Activated CD4-positive, alpha-beta T cell treated with anti-CD3 and anti-CD28 coated beads for 4 hours (primary cell): Measurements from ENCODE around the gene ASAP2.

ENCODE experiments used
- DNase-seq, 2 donors: peaks; one replicate each; pipeline ENCODE4 v3.0.0-alpha.2; 2020

The ASAP2 gene

DNA sequence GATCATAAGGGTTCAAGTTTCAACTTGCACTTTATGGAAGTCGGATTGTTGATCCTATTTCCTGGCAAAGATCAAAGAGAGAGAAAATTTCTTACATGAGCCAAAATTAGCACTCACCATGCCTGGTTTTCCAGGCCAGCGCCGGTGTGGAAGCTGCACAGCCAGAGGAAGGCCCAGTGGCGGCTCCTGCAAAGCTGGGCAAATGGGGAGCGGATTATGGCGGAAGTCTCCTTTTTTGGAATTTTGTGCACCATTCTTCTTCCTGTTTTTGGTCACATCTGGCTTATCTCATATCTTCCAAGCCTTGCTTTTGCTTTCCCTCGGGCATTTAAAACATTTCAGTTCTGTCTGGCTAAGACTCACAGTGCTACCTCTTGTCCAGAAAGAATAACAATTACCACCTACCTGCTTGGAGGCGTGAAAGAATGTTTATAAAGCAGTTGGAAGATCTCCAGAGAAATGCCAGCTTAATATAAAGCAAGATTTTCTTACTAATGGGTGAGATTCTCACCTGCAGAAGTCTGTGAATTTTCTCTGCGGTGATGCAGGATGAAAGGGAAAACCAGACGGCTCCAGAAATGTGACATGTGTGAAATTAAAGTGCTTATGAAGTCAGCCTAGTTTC is 94.3 kb downstream of the ASAP2 start:
- no peak for DNase-seq

DNA sequence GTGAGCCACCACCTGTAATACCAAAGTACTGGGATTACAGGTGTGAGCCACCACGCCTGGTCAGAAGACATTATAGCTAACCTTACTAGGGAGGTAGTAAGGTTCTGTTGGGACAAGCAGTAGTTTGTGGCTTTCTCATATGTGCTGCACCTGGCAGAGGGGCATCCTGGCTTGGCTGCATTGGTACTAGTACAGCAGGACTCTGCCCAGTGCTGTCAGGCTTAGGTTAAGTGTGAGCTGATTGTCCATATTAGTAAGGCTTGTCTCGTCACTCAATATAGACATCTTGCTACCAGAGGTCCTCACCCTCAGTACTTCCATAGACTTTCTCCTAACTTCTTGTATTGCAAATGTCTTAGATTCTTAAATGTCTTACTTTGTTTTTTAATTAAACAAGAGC is 96.1 kb downstream of the ASAP2 start:
- no peak for DNase-seq

DNA sequence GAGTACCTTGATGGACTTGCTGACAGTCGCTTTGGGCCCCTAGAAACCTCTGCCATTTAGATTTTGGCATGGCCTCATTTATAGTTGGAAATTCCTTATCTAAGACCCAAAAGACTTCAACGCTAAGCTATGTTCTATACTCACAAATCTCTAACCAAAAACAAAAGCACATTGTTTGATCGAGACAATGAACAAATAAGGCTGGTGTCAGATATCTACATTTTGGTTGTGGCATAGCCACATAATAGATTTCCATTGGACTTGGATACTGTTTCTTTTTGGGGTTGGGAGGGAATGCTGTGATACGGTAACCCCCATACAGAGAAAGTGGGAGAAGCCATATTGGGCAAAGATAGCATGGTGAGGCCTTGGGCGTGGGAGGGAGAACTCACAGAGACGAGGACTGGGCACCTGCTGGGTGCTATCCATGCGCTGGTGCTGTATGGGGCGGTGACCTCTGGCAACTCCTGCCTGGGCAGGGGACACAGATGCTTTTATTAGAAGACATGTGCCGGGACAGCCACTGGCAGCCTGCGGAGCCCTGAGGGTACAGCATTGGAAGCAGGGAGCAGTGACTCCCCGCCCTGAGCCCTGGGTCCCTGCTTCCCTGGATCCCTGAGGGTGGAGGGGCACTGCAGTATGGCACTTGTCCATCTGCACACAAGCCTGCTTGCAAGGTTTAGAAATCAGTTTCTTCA is 97.1 kb downstream of the ASAP2 start:
- DNase-seq = no peak

DNA sequence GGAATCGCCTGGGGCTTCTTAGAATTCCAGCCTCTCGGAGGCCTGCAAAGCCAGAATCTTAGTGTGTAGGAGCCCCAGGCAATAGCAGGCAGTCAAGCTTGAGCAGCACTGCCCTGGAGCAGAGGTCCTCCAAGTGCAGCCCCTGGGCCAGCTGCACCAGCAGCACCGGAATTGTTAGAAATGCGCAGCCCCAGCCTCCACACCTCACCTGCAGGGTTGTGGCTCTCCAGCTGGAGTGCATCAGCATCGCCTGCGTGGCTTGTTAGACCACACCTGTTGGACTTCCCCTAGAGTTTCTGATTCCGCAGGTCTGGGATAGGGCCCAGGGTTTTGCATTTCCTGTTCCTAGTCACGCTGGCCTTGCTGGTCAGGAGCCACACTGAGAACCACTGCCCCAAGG is 100.3 kb downstream of the ASAP2 start:
- no peak for DNase-seq

DNA sequence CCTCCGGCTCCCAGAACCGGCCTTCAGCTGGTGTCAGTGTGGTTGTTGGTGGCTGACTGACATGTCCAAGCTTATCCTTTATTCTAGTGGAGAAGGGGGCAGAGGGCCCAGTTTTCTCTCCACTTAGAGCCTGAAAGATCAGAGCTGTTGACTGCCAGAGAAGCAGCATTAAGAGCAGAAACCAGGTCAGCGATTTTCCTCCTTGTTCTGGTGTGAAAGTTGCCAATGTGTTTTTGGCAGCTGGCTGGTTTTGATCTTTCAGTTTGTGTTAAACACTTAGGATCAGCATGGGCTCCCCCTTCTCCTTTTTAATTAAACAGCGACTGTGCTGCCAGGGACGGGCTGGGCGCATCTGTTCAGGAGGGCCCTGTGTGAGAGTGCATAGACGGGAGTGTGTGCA is 100.9 kb downstream of the ASAP2 start:
- DNase-seq = no peak

DNA sequence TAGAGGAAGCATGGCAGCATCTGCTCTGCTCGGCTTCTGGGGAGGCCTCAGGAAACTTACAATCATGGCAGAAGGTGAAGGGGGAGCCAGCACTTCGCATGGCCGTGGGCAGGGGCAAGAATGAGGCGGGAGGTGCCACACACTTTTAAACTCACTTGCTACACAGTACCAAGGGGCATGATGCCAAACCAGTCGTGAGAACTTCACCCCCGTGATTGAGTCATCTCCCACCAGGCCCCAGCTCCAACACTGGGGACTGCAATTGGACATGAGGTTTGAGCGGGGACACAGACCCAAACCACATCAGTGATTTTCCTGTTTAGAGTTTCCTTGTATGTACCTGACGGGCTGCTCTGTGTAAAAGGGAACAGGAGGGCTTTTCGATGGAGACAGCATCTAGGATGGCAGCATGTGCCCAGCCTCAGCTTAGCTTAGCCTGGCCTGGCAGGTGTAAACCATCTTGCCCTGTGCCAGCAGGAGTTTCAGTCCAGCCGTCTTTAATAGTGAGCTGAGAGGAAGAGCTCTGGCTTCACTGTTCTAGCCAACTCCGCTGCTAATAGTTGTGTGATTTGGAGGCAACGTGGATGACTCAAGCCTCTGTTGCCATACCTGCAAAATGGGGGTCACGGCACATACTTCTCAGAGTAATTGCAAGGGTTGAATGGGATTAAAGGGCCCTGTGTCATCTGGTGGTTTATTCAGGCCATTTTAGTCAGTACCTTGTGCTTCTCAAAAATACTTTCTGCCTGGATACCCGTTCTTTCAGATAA is 101.8 kb downstream of the ASAP2 start:
- no peak for DNase-seq

DNA sequence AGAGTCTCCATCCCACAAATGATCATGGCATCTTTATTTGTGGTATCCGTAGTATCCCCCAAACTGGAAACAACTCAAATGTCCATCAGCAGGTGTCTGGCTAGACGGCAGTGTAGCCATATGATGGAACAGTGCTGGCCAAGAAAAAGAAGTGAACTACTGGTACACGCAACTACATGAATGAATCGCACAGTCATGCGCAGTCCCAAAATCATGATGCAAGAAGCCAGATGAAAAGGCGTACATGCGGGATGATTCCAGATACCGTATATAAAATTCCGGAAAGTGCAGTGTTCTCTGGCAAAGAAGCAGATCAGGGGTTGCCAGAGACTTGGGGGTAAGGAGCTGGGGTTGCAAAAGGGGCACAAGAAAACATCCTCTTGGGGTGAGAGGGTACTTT is 102.5 kb downstream of the ASAP2 start:
- no peak for DNase-seq

DNA sequence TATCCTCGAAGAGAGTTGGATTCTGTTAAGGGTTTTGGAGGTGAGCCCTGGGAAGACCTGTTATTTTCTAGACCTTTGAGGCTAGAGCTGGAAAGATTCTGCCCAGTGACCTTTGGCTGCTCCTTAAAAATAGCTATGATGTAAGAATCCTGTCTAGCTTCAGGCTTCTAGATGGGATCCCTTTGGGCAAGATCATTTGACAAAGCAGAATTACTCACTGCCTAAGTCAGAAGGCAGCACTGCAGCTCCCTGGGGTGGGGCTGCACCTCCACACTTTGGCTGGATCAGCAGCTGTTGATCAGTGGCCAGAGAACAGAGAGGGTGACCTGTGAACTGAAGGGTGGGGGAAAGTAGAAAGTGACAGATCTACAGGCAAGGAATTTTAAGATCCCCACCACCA is 103.8 kb downstream of the ASAP2 start:
- DNase-seq = no peak

DNA sequence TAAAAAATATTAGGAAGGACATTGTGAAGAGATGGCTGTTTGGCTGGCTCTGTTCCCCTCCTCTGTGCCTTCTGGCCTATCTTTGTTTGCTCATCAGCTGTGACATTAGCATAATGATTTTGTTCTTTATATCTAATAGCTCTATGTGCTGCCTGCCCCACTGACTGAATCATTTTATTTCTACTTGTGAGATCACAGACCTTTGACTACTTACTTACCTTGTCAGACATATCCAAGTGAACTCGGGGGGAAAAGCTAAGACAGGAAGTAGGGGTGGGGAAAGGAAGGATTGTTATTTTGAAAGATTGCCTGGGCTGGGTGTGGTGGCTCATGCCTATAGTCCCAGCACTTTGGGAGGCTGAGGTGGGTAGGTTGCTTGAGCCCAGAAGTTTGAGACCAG is 104.2 kb downstream of the ASAP2 start:
- no peak for DNase-seq

DNA sequence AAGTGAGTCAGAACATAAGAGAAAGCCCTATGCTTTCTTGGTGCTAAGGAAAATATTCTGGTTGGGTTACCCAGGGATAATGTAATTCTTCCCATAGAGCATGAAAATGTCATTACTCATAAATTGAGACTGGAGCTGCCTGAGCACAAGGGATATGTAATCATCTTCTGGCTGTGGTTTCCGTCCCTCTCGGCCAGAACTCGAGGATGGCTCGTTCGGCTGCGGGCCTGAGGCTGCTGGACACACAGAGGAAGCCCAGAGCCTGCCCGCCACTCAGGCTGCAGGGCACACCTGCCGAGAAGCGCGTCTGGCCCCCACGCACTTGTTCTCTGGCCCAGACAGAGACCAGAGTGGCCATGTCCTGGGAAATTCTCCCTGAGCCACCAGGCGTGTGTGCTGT is 104.9 kb downstream of the ASAP2 start:
- no peak for DNase-seq

DNA sequence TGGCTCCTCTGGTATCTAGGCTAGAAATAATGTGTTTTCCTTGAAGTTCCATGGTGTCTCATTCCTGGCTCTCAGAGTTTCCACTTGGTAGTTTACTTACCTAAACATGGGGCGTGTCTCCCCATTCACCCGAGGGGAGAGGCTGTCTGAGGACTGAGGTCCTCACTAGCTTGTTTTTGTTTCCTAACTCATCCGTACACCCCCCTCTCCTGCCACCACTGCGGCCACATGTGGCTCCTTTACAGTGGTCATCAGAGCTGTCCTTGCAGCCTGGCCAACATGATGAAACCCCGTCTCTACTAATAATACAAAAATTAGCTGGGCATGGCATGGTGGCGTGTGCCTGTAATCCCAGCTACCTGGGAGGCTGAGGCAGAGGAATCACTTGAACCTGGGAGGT is 106.0 kb downstream of the ASAP2 start:
- DNase-seq = no peak

DNA sequence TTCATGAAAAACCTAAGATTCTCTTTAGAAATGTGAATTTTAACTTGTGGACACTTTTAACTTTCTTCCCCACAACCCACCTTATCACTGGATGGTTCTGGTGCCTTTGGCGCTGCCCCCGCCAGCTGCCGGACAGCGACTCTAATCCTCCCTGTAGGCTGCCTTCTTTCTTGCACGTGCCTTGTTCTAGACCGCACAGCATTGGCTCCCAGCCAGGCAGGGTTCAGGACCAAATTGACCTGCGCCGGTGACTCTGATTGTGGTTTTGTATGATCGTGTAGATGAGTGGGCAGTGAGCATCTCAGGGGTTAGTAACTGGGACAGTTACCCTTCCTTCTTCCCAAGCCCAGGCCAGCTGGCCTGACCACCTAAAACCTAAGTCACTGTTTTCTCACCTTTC is 106.8 kb downstream of the ASAP2 start:
- DNase-seq = no peak

DNA sequence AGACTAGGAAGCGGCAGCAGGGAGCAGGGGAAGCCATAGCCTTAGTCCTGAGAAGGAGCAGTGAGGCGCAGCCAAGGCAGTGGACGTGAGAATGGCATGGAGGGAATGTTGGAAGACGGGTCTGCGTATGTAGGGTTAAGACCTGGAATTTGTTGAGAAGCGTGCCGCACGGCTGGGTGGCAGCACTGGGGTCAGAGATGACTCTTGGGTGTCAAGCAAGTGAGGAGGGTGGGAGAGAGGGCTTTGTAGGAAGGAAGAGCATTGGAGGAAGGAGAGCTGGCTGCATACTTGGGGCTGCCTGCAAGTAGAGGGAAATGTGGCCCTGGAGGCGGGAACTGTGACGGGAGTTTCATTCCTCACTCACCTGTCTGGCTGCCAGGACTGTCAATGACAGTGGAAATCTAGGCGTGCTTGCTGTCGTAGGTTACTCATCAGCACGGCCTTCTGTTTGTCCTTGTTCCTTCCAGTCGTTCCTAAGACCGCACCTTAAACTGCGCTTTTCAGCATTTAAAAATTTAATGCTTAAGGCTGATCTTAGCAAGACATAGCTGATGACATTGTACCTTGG is 108.8 kb downstream of the ASAP2 start:
- DNase-seq = no peak

DNA sequence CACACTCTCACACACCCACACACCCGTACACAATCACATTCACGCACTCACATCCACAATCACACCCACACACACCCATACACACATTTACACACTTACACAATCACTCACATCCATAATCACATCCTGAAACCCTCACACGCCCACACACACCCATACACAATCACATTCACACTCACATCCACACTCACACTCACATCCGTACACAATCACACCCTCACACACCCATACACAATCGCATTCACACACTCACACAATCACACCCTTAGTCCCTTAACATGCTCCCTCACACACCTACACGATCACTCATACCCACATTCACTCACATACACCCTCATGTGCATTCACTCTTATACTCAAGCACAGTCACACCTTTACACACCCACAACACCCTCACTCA is 110.9 kb downstream of the ASAP2 start:
- DNase-seq = no peak

DNA sequence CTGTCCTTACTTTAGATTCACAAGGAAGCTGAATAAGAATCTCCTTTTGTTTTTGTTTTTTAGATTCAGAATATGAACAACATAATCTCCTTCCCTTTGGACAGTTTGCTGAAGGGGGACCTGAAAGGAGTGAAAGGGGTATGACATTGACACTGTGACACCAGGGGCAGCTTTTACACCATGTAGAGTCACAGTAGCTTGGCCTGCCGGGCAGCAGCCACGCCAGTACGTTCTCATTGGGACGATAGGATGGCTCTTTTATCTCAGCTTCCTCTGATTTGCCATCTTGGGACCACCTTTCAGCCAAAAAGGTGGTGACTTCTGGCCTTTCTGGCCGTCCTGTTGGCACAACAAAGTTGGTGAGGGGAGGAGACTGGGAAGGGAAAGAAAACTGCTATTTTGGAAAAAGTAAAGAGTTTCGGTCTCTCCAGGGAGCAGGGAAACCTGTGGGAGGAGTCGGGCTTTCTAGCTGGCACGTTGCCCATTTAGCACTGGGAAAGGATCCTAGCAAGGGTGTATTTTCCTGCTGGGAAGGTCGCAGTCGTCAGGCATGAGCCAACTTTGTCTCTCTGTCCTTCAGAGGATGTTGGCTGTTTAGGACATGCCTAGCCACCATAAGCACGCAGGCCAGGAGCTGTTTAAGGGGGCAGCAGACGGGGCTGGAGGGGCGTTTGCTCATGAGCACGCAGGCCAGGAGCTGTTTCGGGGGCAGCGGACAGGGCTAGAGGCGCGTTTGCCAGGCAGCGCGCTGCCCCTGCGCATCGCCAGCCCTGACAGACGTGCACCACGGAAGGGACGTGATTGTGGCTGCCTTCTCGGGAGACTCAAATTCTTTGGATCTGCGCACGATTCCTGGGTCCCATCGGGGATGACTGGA is 112.1 kb downstream of the ASAP2 start:
- no peak for DNase-seq

DNA sequence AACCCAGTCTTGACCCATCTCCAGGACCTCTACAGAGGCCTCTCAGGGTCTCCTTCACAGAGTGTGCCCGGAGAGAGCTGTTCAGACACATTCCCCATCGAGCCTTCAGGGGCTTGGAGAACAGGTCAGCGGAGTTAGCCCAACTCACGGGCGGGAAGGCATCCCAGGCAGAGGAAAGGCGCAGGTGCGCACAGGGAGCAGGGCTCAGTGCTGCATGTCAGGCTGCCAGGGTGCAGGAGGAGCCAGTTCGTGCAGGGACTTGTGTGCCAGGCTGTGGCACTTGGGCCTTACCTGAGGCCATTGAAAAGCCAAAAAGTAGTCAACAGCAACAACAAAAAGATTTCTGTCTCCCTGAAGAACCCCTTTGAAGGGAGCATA is 112.7 kb downstream of the ASAP2 start:
- no peak for DNase-seq

DNA sequence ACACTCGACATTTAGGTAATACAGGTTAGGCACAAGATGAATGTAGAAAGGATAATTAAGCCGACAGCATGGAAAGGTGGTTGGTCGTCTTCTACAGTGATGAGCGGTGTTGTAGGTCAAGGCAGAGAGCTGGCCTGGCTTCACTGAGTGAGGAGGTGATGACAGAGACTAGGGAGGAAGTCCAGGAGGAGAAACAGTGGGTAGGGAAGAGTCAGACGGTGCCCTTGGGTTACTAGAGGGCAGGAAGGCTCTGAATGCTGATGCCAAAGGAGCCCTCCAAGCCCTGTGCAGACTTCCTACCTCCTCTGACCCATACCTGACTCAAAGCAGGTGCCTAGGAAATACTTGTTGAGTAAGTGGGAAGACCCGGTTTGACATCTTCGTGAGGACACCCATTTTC is 116.0 kb downstream of the ASAP2 start:
- no peak for DNase-seq

DNA sequence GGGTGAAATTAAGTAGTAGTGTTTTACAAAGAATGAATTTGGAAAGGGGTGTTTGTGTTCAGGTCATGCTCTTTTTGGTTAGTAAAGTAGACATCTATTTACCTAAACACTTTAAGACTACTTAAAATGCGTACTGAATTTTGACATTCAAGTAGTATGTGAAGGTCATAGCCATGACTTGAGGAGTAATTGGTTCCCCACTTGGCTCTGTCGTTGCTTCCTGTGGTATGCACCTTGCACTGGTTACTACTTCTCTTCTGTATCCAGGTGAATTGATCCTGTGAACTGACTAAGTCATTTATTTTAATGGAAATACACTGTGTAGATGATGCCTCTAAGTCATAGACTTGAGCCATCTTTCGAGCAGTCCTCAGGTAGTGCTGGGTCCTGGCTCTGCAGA is 118.8 kb downstream of the ASAP2 start:
- DNase-seq = no peak

DNA sequence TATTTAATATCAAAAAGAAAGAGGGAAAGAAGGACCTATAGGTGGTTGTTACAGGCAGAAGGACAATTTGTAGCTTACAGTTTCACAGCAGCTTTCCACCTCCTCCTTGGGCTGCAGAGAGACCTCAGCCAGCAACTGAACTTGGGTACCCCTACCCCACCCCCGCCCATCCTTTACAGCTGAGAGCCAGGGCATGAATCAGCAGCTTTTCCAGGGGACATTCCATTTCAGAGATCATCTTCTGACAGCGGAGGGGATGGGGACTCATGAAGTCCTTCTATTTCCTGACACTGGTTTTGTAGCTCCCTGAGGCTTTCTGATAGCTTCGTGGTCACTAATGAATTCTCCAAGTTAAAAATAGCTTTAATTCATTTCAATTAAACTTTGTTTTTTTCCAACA is 120.4 kb downstream of the ASAP2 start:
- no peak for DNase-seq

DNA sequence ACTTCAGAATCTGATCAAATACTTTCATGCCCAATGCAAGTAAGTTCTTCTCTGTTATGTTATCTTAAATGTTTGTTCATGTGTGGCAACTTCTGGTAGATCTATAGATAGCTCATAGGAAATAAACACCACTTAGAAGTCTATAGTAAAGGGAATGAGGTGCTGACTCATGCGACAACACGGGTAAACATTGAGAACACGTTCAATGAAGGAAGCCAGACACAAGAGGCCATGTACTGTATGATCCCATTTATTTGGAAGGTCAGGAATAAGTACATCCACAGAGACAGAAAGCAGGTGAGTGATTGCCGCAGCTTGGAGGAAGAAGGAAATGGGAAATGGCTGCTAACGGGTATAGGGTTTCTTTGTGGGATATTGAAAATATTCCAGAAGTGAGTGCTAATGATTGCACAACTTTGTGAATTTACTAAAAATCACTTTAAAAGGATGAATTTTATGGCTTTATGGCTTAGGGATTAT is 121.3 kb downstream of the ASAP2 start:
- no peak for DNase-seq

DNA sequence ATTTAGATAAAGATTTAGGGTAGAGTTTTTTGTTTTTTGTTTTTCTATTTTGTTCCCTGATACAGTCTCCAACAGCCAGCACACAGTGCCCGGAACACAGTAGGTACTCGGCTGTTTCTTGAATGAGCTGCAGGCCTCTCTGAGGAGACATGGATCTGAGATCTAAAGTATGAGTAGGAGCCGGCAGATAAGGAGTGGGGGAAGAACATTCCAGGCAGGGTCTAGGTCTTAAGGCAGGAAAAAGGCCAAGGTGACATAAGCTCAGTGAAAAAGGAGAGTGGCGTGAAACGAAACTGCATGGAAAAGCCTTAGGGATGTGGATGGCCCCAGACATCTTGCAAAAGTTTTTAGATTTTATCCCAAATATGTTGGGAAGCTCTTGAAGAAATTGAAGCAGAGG is 122.3 kb downstream of the ASAP2 start:
- DNase-seq = no peak

DNA sequence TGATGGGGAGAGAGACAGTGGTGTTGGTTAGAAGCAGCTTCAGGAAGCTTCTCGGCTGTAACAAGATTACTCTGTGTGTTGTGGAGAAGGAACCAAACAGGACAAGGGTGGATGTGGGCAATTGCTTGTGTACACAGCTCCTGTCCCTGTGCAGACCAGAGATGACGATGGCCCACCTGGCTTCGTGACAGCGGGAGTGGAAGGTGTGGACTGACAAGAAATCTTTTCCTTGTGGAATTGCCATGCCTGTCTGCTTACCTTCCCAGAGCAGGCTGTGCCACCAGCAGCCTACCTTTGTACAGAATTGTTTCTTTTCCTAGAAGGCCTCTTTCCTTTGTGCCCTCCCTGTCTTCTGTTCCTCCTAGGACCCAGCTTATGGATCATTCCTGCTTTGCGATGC is 122.9 kb downstream of the ASAP2 start:
- DNase-seq = no peak
